ENCODE measurements around the gene NEDD9. TPM values are rescaled to one million over a fixed set of nuclear protein-coding genes. Genes with fewer than 3 reads are reported as not detected.

NEDD9 gene
- total and polyA plus RNA-seq, 10 of the 15 experiments (the other 5 are each of a cell fraction or from before 2014, with no cell fraction given) = 4.9 to 92.6 (median 14.6) TPM

DNA sequence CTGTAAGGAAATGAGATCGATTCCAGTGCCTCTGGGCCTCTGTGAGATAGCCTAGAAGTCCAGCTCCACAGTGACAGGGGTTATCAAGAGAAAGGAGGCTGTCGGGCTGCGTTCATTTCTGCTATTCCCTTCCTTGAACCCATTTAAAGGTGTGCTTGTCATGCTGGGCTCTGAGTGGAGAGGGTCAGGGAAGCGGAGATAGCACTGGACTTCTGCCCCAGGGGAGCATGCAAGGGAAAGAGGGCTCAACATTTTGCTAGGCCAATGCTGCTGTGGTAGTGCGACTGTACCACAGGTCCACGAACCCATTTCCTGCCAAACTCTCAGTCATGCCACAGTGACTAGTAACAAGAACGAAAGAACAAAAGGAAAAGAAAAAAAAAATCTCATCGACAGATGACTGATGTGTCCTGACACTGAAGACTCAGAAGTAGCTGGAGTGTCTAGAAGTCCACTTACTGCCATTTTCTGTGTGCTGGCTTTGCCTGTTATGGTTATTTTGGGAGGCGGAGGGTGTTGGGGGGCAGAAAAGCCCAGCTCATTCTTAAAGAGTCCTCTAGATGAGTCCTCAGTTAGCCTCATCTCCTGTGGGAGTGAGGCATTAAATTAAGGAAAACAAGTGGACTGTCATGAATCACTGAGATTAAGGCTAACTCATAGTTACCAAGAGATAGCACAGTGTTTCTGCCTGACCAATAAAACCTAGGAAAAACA lies 8.1 kb downstream of the NEDD9 start (continued):
- TF ChIP-seq, protein P1, sequence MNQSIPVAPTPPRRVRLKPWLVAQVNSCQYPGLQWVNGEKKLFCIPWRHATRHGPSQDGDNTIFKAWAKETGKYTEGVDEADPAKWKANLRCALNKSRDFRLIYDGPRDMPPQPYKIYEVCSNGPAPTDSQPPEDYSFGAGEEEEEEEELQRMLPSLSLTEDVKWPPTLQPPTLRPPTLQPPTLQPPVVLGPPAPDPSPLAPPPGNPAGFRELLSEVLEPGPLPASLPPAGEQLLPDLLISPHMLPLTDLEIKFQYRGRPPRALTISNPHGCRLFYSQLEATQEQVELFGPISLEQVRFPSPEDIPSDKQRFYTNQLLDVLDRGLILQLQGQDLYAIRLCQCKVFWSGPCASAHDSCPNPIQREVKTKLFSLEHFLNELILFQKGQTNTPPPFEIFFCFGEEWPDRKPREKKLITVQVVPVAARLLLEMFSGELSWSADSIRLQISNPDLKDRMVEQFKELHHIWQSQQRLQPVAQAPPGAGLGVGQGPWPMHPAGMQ (IDR thresholded peaks at IDR 0.05; ENCODE audit: borderline replicate concordance) = no peak
- TF ChIP-seq, protein P2, sequence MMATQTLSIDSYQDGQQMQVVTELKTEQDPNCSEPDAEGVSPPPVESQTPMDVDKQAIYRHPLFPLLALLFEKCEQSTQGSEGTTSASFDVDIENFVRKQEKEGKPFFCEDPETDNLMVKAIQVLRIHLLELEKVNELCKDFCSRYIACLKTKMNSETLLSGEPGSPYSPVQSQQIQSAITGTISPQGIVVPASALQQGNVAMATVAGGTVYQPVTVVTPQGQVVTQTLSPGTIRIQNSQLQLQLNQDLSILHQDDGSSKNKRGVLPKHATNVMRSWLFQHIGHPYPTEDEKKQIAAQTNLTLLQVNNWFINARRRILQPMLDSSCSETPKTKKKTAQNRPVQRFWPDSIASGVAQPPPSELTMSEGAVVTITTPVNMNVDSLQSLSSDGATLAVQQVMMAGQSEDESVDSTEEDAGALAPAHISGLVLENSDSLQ (IDR thresholded peaks at IDR 0.05) = peak; percentile 60
- TF ChIP-seq ZNF622 (IDR thresholded peaks at IDR 0.05) (no peak), ZNF24 (IDR thresholded peaks at IDR 0.05) (no peak), ZNF274 (IDR thresholded peaks at IDR 0.05; ENCODE audit: insufficient read depth, insufficient read length) (no peak), SMAD5 (IDR thresholded peaks at IDR 0.05; ENCODE audit: low read depth) (no peak), MTA3 (IDR thresholded peaks at IDR 0.05; ENCODE audit: borderline replicate concordance, low read length) (no peak; the same call in 1 of the 2 replicates), ZSCAN29 (IDR thresholded peaks at IDR 0.05) (no peak), RUNX3 (IDR thresholded peaks at IDR 0.05; ENCODE audit: low read length) (peak; percentile 76), NR2C1 (IDR thresholded peaks at IDR 0.05) (no peak), NFYA (IDR thresholded peaks at IDR 0.05; ENCODE audit: borderline replicate concordance, low read depth, low read length) (no peak), RAD21 (IDR thresholded peaks at IDR 0.05; ENCODE audit: insufficient read depth, low read depth, low read length) (0 out of 2 replicates have a peak, but pooled peaks have one; percentile 6), CHD1 (IDR thresholded peaks at IDR 0.05; ENCODE audit: low read depth, low read length) (no peak), FOXK2 (IDR thresholded peaks at IDR 0.05) (no peak), YY1 (IDR thresholded peaks at IDR 0.05; ENCODE audit: low read depth, low read length) (0 out of 2 replicates have a peak, but pooled peaks have one; percentile 35), BCL11A (IDR thresholded peaks at IDR 0.05; ENCODE audit: low read depth, low read length) (0 out of 2 replicates have a peak, but pooled peaks have one; percentile 9)
- TF ChIP-seq, protein P3, sequence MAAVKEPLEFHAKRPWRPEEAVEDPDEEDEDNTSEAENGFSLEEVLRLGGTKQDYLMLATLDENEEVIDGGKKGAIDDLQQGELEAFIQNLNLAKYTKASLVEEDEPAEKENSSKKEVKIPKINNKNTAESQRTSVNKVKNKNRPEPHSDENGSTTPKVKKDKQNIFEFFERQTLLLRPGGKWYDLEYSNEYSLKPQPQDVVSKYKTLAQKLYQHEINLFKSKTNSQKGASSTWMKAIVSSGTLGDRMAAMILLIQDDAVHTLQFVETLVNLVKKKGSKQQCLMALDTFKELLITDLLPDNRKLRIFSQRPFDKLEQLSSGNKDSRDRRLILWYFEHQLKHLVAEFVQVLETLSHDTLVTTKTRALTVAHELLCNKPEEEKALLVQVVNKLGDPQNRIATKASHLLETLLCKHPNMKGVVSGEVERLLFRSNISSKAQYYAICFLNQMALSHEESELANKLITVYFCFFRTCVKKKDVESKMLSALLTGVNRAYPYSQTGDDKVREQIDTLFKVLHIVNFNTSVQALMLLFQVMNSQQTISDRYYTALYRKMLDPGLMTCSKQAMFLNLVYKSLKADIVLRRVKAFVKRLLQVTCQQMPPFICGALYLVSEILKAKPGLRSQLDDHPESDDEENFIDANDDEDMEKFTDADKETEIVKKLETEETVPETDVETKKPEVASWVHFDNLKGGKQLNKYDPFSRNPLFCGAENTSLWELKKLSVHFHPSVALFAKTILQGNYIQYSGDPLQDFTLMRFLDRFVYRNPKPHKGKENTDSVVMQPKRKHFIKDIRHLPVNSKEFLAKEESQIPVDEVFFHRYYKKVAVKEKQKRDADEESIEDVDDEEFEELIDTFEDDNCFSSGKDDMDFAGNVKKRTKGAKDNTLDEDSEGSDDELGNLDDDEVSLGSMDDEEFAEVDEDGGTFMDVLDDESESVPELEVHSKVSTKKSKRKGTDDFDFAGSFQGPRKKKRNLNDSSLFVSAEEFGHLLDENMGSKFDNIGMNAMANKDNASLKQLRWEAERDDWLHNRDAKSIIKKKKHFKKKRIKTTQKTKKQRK (IDR thresholded peaks at IDR 0.05; ENCODE audit: low read depth, low read length) = no peak
- TF ChIP-seq, protein P4, sequence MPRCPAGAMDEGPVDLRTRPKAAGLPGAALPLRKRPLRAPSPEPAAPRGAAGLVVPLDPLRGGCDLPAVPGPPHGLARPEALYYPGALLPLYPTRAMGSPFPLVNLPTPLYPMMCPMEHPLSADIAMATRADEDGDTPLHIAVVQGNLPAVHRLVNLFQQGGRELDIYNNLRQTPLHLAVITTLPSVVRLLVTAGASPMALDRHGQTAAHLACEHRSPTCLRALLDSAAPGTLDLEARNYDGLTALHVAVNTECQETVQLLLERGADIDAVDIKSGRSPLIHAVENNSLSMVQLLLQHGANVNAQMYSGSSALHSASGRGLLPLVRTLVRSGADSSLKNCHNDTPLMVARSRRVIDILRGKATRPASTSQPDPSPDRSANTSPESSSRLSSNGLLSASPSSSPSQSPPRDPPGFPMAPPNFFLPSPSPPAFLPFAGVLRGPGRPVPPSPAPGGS (IDR thresholded peaks at IDR 0.05; ENCODE audit: borderline replicate concordance, insufficient read depth, low read depth, low read length, poor library complexity, severe bottlenecking) = peak; percentile 10
- TF ChIP-seq, protein P5, sequence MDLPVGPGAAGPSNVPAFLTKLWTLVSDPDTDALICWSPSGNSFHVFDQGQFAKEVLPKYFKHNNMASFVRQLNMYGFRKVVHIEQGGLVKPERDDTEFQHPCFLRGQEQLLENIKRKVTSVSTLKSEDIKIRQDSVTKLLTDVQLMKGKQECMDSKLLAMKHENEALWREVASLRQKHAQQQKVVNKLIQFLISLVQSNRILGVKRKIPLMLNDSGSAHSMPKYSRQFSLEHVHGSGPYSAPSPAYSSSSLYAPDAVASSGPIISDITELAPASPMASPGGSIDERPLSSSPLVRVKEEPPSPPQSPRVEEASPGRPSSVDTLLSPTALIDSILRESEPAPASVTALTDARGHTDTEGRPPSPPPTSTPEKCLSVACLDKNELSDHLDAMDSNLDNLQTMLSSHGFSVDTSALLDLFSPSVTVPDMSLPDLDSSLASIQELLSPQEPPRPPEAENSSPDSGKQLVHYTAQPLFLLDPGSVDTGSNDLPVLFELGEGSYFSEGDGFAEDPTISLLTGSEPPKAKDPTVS (IDR thresholded peaks at IDR 0.05; ENCODE audit: low read depth, low read length) = no peak
- TF ChIP-seq, protein P6, sequence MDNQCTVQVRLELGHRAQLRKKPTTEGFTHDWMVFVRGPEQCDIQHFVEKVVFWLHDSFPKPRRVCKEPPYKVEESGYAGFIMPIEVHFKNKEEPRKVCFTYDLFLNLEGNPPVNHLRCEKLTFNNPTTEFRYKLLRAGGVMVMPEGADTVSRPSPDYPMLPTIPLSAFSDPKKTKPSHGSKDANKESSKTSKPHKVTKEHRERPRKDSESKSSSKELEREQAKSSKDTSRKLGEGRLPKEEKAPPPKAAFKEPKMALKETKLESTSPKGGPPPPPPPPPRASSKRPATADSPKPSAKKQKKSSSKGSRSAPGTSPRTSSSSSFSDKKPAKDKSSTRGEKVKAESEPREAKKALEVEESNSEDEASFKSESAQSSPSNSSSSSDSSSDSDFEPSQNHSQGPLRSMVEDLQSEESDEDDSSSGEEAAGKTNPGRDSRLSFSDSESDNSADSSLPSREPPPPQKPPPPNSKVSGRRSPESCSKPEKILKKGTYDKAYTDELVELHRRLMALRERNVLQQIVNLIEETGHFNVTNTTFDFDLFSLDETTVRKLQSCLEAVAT (IDR thresholded peaks at IDR 0.05) = no peak

Data from GM12878 (cell line).